ENCODE results near the gene TRAK2.

The TRAK2 gene

GRCh38 chr2:201361078-201361733 lies 90.1 kb downstream of the TRAK2 start:
- DNase-seq (ENCODE audit: low spot score): no peak

GRCh38 chr2:201360256-201360655 lies 91.0 kb downstream of the TRAK2 start:
- DNase-seq (ENCODE audit: low spot score): no peak

GRCh38 chr2:201358684-201359083 lies 92.6 kb downstream of the TRAK2 start:
- no peak for DNase-seq (ENCODE audit: low spot score)

- DNase-seq (ENCODE audit: low spot score): peak; percentile 18
Observed at GRCh38 chr2:201357221-201357620, 94.0 kb downstream of the TRAK2 start, which contains the start of gene FLACC1. Gene FLACC1, minus strand, starts transcription at chr2:201357345. Its CDS starts 5,941 bp downstream, at chr2:201351404.

GRCh38 chr2:201353116-201353515 lies 98.1 kb downstream of the TRAK2 start:
- no peak for DNase-seq (ENCODE audit: low spot score)

GRCh38 chr2:201350879-201351278 lies 100.4 kb downstream of the TRAK2 start:
- no peak for DNase-seq (ENCODE audit: low spot score)

- DNase-seq (ENCODE audit: low spot score): no peak
Observed at GRCh38 chr2:201349601-201350000, 101.7 kb downstream of the TRAK2 start.

GRCh38 chr2:201348758-201349157 lies 102.5 kb downstream of the TRAK2 start:
- no peak for DNase-seq (ENCODE audit: low spot score)

GRCh38 chr2:201347138-201347537 lies 104.1 kb downstream of the TRAK2 start:
- no peak for DNase-seq (ENCODE audit: low spot score)

- DNase-seq (ENCODE audit: low spot score): no peak
Observed at GRCh38 chr2:201345625-201346213, 105.5 kb downstream of the TRAK2 start.

GRCh38 chr2:201344663-201345366 lies 106.4 kb downstream of the TRAK2 start:
- DNase-seq (ENCODE audit: low spot score): no peak

GRCh38 chr2:201343559-201343958 lies 107.7 kb downstream of the TRAK2 start:
- no peak for DNase-seq (ENCODE audit: low spot score)

GRCh38 chr2:201342923-201343322 lies 108.3 kb downstream of the TRAK2 start:
- DNase-seq (ENCODE audit: low spot score): no peak

GRCh38 chr2:201329409-201329808 lies 121.8 kb downstream of the TRAK2 start:
- no peak for DNase-seq (ENCODE audit: low spot score)

GRCh38 chr2:201327678-201328077 lies 123.6 kb downstream of the TRAK2 start:
- DNase-seq (ENCODE audit: low spot score): no peak
